ENCODE results near the gene TTC39A.

Gene TTC39A

DNA sequence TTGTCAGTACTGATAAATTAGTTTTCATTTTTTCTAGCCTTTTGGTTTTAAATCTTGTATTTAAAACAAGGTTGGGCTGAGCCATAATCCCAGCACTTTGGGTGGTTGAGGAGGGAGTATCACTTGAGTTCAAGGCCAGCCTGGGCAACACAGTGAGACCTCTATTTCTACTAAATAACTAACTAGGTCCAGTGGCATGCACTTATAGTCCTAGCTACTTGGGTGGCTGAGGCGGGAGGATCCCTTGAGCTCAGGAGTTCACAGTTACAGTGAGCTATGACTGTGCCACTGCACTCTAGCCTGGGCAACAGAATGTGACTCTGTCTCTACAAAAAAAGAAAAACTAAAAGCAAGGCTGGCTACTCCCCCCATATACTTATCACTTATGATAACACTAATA, 21.5 kb upstream of the TTC39A start:
- TF ChIP-seq CTCF (IDR thresholded peaks at IDR 0.05; ENCODE audit: low read length) (no peak), EZH2 (optimal IDR thresholded peaks at IDR 0.05; ENCODE audit: low read depth, low read length) (no peak), EZH2phosphoT487 (IDR thresholded peaks at IDR 0.05; ENCODE audit: low read length) (no peak)
- Histone ChIP-seq H3K4me2 (ENCODE audit: low read depth, low read length) (no peak overlapping the region), H4K20me1 (ENCODE audit: insufficient read depth, low read length) (no peaks in the 10 kb centered on the region), H3K27ac (ENCODE audit: low read length) (no peak overlapping the region), H2AFZ (ENCODE audit: low read length) (no peak overlapping the region), H3K36me3 (replicated peaks; ENCODE audit: insufficient read depth, low read length) (no peaks in the 10 kb centered on the region), H3K79me2 (ENCODE audit: low read length) (no peaks in the 10 kb centered on the region), H3K4me1 (ENCODE audit: low read length) (no peaks in the 10 kb centered on the region), H3K9me2 (replicated peaks; ENCODE audit: insufficient read depth, low read length) (no peaks in the 10 kb centered on the region), H3K27me3 (replicated peaks; ENCODE audit: insufficient read depth, low read length) (no peaks in the 10 kb centered on the region), H3F3A (ENCODE audit: insufficient read depth, low read length) (no peaks in the 10 kb centered on the region), H3K9me3 (replicated peaks; ENCODE audit: insufficient read depth, low read length) (no peaks in the 10 kb centered on the region), H3K9ac (ENCODE audit: low read length) (no peak overlapping the region), H3K4me3 (ENCODE audit: low read length) (no peak overlapping the region)
- DNase-seq = no peak

DNA sequence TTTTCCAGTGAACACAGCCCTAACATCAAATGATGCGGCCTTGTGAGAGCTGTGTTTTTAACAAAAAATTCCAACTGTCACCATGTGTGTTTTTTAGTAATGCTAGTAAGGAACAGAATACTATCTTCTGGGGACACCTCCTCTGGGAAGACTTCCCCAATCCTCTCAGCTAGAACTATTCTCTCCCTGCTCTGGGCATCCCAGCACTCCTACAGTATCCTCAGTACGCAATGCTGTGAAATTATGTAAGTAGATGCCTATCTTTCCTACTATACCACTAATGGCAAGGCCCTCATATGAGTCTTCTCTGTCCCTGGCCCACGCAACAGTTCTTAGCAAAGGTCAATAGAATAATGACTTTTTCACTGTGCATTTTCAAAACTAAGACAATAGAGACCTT, 19.5 kb upstream of the TTC39A start:
- H2AFZ ChIP-seq (ENCODE audit: low read length) = no peak overlapping the region
- H3K27ac ChIP-seq (ENCODE audit: low read length) = no peak overlapping the region
- H3K4me2 ChIP-seq (ENCODE audit: low read depth, low read length) = no peak overlapping the region
- H3K27me3 ChIP-seq (replicated peaks; ENCODE audit: insufficient read depth, low read length) = no peaks in the 10 kb centered on the region
- no peaks in the 10 kb centered on the region for H4K20me1 ChIP-seq (ENCODE audit: insufficient read depth, low read length)
- no peaks in the 10 kb centered on the region for H3K36me3 ChIP-seq (replicated peaks; ENCODE audit: insufficient read depth, low read length)
- H3F3A ChIP-seq (ENCODE audit: insufficient read depth, low read length) = no peaks in the 10 kb centered on the region
- H3K9me2 ChIP-seq (replicated peaks; ENCODE audit: insufficient read depth, low read length) = no peaks in the 10 kb centered on the region
- no peaks in the 10 kb centered on the region for H3K4me1 ChIP-seq (ENCODE audit: low read length)
- no peak overlapping the region for H3K4me3 ChIP-seq (ENCODE audit: low read length)
- TF ChIP-seq EZH2phosphoT487 (IDR thresholded peaks at IDR 0.05; ENCODE audit: low read length) (no peak), CTCF (IDR thresholded peaks at IDR 0.05; ENCODE audit: low read length) (no peak), EZH2 (optimal IDR thresholded peaks at IDR 0.05; ENCODE audit: low read depth, low read length) (no peak)
- no peak for DNase-seq
- H3K79me2 ChIP-seq (ENCODE audit: low read length) = no peaks in the 10 kb centered on the region
- H3K9me3 ChIP-seq (replicated peaks; ENCODE audit: insufficient read depth, low read length) = no peaks in the 10 kb centered on the region
- H3K9ac ChIP-seq (ENCODE audit: low read length) = no peak overlapping the region

- Histone ChIP-seq H3F3A (ENCODE audit: insufficient read depth, low read length) (no peaks in the 10 kb centered on the region), H3K4me3 (ENCODE audit: low read length) (no peak overlapping the region), H3K9ac (ENCODE audit: low read length) (no peak overlapping the region), H3K4me1 (ENCODE audit: low read length) (no peaks in the 10 kb centered on the region), H3K9me2 (replicated peaks; ENCODE audit: insufficient read depth, low read length) (no peaks in the 10 kb centered on the region), H3K9me3 (replicated peaks; ENCODE audit: insufficient read depth, low read length) (no peaks in the 10 kb centered on the region), H3K79me2 (ENCODE audit: low read length) (no peaks in the 10 kb centered on the region), H2AFZ (ENCODE audit: low read length) (no peak overlapping the region), H3K27me3 (replicated peaks; ENCODE audit: insufficient read depth, low read length) (no peaks in the 10 kb centered on the region), H4K20me1 (ENCODE audit: insufficient read depth, low read length) (no peaks in the 10 kb centered on the region), H3K36me3 (replicated peaks; ENCODE audit: insufficient read depth, low read length) (no peaks in the 10 kb centered on the region), H3K27ac (ENCODE audit: low read length) (no peak overlapping the region), H3K4me2 (ENCODE audit: low read depth, low read length) (no peak overlapping the region)
- no peak for DNase-seq
- TF ChIP-seq CTCF (IDR thresholded peaks at IDR 0.05; ENCODE audit: low read length) = no peak
- no peak for TF ChIP-seq EZH2 (optimal IDR thresholded peaks at IDR 0.05; ENCODE audit: low read depth, low read length)
- no peak for TF ChIP-seq EZH2phosphoT487 (IDR thresholded peaks at IDR 0.05; ENCODE audit: low read length)
Measured at GRCh38 chr1:51348147-51348527, 17.8 kb upstream of the TTC39A start.

Data from MM.1S (cell line).